ENCODE results near the gene QRICH2. TPM values are rescaled to one million over a fixed set of nuclear protein-coding genes. Genes with fewer than 3 reads are reported as not detected.
A peak's percentile ranks its signal among the peaks of the same experiment; 100 is the strongest.
"Not testable (repeated sequence)": the region's sequence is repeated elsewhere in the genome, so short reads cannot be mapped to it uniquely, and the experiment has no call there.

The QRICH2 gene
- total RNA-seq, 1 donor from 2014 or later = 1.3 TPM

GRCh38 chr17:76277300-76278267, 30.5 kb downstream of the QRICH2 start:
- DNase-seq (ENCODE audit: low spot score) = no peak

- no peak for DNase-seq (ENCODE audit: low spot score)
Observed at GRCh38 chr17:76276461-76277299, 31.4 kb downstream of the QRICH2 start.

GRCh38 chr17:76276069-76276431, 32.0 kb downstream of the QRICH2 start:
- no peak for DNase-seq (ENCODE audit: low spot score)

- no peak for DNase-seq (ENCODE audit: low spot score)
Observed at GRCh38 chr17:76275382-76276068, 32.6 kb downstream of the QRICH2 start.

- no peak for DNase-seq (ENCODE audit: low spot score)
Observed at GRCh38 chr17:76274112-76274956, 33.7 kb downstream of the QRICH2 start.

- no peak for DNase-seq (ENCODE audit: low spot score)
Observed at GRCh38 chr17:76273445-76274111, 34.5 kb downstream of the QRICH2 start.

- DNase-seq (ENCODE audit: low spot score) = no peak
Observed at GRCh38 chr17:76272541-76273444, 35.3 kb downstream of the QRICH2 start.

GRCh38 chr17:76271669-76272540, 36.2 kb downstream of the QRICH2 start:
- no peak for DNase-seq (ENCODE audit: low spot score)

GRCh38 chr17:76270770-76271668, 37.1 kb downstream of the QRICH2 start:
- DNase-seq (ENCODE audit: low spot score) = no peak

GRCh38 chr17:76270127-76270592, 37.9 kb downstream of the QRICH2 start:
- no peak for DNase-seq (ENCODE audit: low spot score)

- DNase-seq (ENCODE audit: low spot score) = no peak
Observed at GRCh38 chr17:76268991-76269981, 38.8 kb downstream of the QRICH2 start.

GRCh38 chr17:76268015-76268749, 39.9 kb downstream of the QRICH2 start:
- DNase-seq (ENCODE audit: low spot score) = peak; percentile 94

GRCh38 chr17:76267581-76268001, 40.5 kb downstream of the QRICH2 start:
- DNase-seq (ENCODE audit: low spot score) = not testable (repeated sequence)

- no peak for DNase-seq (ENCODE audit: low spot score)
Observed at GRCh38 chr17:76267051-76267576, 41.0 kb downstream of the QRICH2 start.

Measured in mesenteric fat pad (tissue), 1 donor.